ENCODE results near the gene ATXN1.
"Not testable (repeated sequence)": the region's sequence is repeated elsewhere in the genome, so short reads cannot be mapped to it uniquely, and the experiment has no call there.

ATXN1 gene

DNA sequence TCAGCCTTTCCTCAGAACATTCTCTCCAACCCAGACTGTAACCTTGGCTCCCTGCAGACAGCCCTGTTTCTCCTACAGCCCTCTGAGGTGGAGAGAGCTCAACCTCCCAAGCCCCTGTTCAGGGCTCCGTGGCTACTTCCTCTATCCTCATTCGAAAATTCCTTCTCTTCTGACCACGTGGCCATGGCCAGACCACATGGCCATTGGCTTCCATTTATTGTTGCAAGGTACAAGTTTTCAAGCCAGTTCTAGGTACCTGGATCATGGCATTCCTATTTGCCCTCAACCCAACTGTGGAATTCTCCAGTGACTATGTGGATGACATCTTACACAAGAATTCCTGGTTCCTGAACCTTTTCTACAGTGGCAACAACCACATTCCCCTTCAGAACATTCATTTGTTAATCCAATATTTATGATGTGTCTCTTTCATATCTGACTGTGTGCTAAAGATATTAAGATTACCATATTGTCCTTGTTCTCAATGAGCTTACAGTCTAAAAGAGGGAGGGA is 361.0 kb downstream of the ATXN1 start:
- no peak for DNase-seq

DNA sequence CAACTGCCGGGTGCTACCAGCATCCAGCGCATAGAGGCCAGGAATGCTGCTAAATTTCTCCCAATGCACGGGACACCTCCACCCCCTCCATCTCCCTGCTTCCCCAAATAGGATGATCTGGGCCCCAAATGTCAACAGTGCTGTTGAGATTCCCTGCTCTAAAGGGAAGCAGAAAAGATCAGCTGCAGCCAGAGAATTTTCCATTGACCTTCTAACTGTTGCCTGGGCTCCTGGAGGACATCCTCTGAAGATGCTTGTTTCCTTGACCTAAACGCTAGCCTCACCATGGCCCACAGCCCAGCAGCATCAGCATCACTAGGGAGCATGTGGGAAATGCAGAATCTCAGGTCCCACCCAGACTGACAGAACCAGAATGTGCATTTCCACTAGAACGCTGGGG is 361.6 kb downstream of the ATXN1 start:
- DNase-seq: no peak

DNA sequence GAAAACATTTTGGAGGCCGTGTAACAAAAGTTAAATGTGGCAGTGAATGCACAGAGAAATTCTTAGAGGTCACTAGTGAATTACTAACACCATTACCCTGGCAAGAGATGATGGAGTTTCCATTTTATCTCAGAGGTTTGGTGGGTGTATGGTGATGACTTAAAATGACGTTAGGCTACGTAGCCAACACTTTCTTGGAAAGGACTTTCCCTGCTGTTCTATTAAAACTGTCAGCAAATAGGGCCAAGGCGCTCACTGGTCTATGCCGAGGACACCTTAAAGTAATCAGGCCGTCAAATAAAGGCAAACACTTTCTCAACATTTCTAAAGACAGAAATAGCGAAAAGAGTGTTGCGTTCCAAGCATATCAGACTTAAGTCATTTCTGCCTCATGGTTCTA is 362.1 kb downstream of the ATXN1 start:
- no peak for DNase-seq

DNA sequence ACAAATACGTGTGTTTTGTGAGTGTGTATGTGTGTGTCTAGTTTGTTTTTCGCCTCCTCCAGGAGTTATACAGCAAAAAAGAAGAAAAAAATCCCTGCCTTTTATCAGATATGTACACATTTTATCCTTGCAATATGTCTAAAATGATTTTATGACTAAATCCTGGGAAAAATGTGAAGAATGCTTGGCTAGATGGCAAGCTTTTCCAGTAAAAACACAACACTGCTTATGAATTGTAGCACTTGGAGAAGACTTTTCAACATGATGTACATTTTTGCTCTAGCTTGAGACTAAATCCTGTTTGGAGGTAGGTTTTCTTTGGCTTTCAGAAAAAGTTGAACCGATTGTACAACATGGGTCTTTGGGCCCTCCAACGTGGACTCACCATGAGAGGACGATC is 362.7 kb downstream of the ATXN1 start:
- DNase-seq: no peak

GRCh38 chr6:16397623-16398022 is 363.6 kb downstream of the ATXN1 start:
- DNase-seq: no peak

DNA sequence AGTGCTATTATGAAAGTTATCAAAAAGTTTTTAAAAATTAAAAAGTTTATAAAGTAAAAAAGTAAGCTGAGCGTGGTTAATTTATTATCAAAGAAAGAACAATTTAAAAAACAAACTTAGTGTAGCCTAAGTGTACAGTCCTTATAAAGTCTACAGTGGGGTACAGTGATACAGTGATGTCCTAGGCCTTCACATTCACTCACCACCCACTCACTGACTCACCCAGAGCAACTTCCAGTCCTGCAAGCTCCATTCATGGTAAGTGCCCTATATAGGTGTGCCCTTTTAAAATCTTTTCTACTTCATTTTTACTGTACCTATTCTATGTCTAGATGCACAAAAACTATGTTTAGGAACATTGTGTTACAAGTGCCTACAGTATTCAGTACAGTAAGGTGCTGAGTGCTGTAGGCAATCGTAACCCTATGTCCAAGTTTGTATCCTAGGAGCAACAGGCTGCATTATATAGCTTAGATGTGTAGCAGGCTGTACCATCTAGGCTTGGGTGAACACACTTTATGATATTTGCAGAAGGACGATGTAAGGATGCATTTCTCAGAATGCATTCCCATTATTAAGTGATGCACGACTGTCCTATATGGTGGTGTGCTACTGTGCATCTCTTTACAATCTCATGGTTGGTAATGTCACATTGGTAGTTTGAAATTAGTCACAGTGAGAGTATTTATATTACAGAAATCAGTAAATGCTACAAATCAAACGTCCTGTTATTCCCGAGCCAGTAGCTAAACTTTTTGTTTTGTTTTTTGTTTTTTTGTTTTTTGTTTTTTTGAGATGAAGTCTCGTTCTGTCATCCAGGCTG is 364.6 kb downstream of the ATXN1 start:
- DNase-seq: no peak

DNA sequence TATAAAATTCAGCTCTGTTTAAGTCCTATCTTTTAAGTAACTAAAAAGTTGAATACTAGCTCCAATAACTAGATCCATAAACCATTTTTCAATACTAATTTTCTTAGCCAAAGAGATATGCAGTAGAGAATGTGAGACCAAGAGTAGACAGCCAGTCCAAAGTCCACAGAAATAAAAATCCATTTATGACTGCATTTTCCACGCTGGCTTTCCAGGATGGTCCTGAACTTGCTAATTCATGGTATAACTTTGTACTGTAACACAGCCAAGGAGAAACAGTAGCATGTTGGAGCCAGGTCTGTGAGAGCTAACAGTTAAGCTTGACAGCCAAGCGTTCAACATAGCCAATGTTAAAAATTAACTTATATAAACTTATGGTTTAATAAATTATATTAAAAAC is 366.6 kb downstream of the ATXN1 start:
- no peak for DNase-seq

DNA sequence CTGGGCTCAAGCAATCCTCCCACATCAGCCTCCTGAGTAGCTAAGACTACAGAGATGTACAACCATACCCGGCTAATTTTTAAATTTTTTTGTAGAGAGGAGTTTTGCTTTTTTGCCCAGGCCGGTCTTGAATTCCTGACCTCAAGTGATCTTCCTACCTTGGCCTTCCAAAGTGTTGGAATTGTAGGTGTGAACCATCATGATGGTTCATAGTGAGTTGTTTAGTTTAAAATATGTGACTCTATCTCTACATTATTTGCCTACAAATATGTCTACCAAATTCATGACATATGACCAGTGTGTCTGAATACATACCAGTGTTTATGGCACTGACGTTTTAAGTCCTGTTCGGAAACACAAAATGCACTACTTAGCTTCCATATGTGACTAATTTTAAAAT is 367.9 kb downstream of the ATXN1 start:
- no peak for DNase-seq

GRCh38 chr6:16392010-16392409 is 369.2 kb downstream of the ATXN1 start:
- DNase-seq: no peak

DNA sequence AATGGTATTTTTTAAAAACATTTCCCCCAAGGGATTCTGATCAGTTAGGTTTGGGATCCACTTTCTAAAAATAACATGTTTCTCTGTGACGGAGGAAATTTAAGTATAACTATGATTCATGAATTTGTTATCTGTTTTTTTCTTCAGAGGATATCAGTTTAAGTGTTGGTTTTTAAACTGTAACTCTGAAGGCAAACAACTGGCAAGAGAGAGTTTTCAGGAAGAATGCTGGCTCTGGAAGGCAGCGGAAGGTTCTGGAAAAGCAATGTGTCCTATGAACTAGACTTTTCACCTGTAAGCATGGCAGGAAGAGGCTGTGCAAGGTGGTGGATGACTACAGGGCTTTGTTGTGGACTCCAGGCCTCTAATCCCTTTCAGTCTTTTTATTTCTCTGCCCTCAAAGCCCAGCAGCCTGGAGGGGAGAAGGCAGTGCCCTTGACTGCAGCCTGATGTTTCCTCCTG is 369.8 kb downstream of the ATXN1 start:
- no peak for DNase-seq

GRCh38 chr6:16390909-16391450 is 370.3 kb downstream of the ATXN1 start:
- not testable (repeated sequence) for DNase-seq

DNA sequence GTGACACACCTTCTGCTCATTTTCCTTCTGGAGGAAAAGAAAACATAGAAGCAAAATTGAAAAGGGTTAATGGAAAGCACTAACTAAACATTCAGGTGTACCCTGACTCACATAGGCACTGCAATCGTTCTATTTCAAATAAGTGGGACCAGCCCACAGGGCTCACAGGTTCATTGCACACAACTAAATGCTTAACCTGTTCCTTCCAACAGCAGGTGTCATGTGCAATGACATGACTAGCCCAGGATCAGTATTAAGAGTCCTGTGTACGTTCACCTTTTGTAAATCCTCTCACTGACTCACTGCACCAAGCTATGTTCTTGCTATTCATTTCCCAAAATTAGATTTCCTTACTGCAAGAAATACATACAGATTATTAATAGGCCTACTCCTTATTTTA is 371.6 kb downstream of the ATXN1 start:
- no peak for DNase-seq

DNA sequence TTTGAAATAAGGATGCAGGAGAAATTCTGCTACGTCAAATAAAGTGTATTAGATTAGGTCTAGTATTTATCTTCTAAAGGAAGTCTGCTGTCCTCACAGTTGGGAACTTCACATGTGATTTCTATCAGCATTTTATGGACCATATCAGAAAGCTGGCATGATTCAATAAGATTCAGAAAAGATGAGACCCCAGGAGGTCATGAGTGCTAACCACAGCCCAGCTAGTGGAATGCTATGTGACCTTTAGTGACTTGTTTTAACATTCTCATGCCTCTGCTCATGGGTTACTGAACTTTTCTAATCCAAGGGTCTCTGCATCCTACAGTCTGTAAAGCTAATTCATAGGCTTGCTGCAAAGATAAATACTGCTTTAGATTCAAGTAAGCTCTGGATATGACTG is 372.8 kb downstream of the ATXN1 start:
- DNase-seq: no peak

DNA sequence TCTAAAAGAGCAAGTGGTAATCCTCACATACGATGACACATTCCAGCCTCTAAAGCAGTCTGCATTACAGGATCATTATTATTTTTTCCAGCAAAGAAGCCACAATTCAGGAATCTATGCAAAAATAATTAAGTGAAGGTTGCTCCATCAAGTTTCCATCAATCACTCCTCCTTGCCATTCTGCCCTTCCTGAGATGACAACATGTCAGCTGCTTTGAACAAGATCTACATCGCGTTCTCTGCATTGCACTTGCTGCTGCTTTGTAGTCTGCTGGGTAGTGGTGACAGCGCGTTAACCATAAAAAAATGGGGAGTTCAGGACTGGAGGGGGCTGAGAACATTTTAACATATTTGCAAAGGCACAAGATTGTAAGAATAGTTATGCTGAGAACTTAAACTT is 375.2 kb downstream of the ATXN1 start:
- DNase-seq: no peak

DNA sequence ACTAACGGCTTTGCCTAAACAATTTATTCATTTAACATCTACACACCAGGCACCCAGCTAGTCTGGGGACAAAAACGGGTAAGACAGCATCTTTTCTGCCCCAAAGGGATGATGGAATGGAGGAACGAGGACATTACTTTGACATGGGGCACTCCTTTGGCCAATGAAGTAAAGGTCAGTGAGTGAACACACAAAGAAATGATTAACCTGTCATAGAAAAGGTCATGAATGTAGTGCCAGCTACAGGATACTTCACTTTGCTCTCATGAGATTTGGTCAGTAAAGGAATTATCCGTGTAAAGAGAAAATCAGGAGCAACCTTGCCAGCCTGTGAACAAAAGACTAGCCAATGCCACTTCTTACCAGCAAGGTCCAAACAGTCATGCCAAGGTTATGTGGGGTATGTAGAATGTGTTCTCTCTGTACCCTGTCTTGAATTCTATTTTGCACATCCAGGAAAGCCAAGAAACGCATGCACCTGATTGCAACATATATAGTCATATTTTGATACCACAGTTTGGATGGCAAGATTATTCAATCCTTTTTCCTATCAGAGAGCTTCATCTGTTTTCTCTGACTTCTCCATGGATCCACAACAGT is 377.6 kb downstream of the ATXN1 start:
- no peak for DNase-seq

DNA sequence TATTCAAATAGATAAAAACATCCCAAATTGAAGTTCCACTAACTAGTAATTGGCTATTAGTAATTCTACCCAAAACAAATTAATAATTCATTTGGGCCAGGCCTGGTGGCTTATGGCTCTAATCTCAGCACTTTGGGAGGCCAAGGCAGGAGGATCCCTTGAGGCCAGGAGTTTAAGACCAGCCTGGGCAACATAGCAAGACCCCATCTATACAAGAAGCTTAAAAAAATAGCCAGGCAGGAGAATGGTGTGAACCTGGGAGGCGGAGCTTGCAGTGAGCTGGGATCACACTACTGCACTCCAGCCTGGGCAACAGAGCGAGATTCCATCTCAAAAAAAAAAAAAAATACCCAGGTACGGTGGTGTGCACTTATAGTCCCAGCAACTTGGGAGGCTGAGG is 379.3 kb downstream of the ATXN1 start:
- not testable (repeated sequence) for DNase-seq

DNA sequence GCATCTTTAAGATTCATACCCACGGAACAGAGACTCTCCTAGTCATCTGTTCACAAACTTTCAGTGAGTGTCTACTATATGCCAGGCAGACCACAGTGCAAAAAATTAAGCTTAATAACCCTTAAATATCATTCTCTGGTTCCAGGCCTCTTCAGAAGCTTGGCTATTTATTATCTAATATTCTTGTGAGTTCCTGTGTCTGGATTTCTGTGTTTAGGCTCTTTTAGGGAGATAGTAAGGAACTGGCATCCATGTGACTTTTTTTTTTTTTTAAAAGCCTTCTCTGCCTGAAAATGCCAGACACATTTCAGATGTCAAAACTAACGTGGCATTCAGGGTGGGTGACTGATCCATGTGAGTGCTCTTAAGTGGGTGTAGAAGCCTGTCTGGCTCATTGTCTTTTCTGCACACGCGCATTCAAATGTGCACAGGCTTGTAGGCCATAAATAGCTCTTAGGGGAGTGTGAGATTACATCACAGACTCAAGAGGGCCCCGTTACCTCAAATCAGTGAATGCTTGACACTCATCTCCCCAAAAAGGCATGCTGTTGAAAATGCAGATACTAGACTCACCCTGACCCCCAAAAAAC is 380.9 kb downstream of the ATXN1 start:
- DNase-seq: no peak

DNA sequence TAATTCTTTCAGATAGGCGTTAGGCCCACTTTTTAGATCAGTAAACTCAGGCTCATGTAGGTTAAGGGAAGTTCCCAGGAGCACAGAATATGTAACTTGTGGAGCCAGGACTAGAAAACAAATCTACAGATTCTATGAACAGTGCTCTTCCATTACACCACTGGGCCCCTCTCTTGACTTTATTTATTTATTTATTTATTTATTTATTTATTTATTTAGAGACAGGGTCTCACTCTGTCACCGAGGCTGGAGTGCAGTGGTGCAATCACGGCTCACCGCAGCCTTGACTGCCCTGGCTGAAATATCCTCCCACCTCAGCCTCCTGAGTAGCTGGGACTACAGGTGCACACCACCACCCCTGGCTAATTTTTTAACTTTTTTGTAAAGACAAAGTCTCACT is 382.9 kb downstream of the ATXN1 start:
- DNase-seq: not testable (repeated sequence)

DNA sequence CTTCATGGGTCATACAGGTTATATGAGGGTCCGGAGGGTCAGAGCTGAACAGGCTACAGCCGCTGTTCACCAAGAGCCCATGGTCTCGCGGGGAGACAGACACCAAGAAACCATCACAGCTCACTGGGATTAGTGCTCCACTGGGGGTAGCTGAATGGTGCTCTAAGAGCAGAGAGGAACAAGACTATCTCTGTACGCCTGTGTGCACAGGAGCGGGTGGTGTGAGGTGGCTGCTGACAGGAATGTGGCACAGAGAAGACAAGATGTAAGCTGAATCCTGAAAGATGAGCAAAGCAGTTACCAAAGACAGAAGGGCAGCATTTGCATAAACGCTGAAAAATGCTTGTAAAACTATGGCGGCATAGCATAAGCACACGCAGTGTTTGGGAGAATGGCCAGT is 383.8 kb downstream of the ATXN1 start:
- DNase-seq: no peak

DNA sequence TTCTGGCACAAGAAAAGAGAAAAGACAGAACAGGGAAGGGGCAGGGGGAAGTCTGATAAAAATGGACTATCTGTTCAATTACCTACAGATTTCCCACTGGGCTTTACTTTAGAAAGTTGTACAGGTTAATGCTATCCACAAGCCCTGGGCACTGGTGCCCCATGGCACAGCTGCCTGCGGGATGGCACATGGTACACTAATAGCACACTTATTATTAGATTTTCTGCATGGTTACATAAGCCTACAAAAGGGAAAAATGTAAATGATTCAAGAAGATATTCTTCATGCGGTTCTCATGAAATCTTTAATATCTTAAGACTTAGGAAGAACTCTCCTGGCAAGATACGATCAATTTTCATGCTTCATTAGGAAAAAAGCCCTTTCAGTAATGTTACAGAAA is 385.4 kb downstream of the ATXN1 start:
- DNase-seq: no peak

DNA sequence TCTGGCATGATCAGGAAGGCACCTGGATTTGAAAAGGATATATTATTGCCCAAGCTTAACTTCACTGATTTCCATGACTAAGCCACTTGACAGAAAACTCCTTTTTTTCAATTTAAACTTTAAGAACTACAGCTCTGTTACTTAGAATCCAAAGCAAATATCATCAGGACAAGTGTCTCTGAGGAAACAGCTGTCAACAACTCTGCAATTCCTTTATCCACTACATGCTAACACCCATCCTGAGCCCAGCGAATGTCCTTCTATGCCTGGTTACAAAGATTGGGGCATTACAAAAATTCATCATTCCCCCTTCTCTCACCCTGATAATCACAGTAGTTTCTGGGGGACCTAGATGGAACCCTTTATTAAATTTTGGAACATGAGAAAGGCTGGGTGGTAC is 386.1 kb downstream of the ATXN1 start:
- DNase-seq: no peak

- no peak for DNase-seq
These were observed 386.6 kb downstream of the ATXN1 start for GRCh38 chr6:16374461-16375200.

GRCh38 chr6:16374016-16374415 is 387.2 kb downstream of the ATXN1 start:
- no peak for DNase-seq

Measured in CD4-positive, alpha-beta T cell treated with Interferon alpha-2 for 1 hour (primary cell).